Astrocyte of the hippocampus (primary cell): ENCODE measurements around the gene PGAP1.

Experiments used
- DNase-seq: peaks from one replicate; pipeline ENCODE4 v3.0.0; 2011; ENCODE audit warnings: low read depth, low spot score

Gene PGAP1, protein sequence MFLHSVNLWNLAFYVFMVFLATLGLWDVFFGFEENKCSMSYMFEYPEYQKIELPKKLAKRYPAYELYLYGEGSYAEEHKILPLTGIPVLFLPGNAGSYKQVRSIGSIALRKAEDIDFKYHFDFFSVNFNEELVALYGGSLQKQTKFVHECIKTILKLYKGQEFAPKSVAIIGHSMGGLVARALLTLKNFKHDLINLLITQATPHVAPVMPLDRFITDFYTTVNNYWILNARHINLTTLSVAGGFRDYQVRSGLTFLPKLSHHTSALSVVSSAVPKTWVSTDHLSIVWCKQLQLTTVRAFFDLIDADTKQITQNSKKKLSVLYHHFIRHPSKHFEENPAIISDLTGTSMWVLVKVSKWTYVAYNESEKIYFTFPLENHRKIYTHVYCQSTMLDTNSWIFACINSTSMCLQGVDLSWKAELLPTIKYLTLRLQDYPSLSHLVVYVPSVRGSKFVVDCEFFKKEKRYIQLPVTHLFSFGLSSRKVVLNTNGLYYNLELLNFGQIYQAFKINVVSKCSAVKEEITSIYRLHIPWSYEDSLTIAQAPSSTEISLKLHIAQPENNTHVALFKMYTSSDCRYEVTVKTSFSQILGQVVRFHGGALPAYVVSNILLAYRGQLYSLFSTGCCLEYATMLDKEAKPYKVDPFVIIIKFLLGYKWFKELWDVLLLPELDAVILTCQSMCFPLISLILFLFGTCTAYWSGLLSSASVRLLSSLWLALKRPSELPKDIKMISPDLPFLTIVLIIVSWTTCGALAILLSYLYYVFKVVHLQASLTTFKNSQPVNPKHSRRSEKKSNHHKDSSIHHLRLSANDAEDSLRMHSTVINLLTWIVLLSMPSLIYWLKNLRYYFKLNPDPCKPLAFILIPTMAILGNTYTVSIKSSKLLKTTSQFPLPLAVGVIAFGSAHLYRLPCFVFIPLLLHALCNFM

DNA sequence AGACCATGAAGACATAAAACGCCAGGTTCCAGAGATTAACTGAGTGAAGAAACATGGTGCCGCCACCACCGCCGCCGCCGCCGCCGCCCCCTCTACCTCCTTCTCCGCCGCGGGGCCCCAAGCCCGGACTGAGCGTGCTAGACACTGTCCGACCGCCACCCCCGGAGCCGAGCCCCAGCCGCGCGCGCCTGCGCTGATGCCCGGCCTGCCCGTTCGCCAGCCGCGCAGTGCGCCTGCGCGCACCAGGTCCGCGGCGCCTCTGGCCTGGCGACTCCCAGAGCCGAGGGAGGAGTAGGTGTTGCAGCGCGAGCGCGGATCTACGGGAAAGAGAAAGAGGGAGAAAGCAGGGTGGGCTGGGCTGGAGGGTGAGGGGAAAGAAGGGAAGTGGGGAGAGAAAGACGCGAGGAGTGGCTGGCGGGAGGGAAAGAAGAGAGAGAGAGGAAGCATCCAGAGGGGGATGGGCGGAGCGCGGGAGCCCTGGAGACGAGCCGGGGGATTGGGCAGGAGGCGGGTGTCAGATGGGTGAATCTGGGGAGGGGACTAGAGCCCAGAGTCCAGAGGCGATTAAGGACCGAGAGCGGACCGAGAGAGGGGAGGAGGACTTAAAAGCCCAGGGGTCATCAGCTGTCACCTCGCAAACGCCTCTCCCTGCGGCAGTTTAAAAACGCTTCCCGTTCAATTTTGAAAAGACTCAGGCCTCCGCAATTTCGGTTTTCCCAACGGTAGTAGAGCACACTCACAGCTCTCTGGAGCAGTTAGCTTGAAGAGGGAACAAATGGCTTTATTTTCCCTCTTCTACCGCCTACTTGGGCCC lies at the start of gene PGAP1:
Gene PGAP1 (minus strand): TSS at position 146 of the 814 bp plus-strand sequence. CDS start 91 bp downstream, at position 55.
- peak; percentile 98 for DNase-seq

DNA sequence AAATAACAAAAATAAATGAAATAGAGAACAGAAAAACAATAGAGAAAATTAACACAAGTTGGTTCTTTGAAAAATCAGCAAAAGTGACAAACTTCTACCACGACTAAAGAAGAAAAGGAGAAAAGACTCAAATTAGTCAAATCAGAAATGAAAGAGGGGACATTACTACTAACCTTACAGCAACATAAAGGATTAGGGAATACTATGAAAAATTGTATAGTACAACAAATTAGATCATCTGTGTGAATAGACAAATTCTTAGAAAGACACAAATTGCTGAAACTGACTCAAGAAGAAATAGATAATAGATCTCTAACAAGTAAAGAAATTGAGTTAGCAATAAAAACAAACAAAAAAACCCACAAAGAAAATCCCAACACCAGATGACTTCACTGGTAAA lies 48.5 kb upstream of the PGAP1 start:
- no peak for DNase-seq

DNA sequence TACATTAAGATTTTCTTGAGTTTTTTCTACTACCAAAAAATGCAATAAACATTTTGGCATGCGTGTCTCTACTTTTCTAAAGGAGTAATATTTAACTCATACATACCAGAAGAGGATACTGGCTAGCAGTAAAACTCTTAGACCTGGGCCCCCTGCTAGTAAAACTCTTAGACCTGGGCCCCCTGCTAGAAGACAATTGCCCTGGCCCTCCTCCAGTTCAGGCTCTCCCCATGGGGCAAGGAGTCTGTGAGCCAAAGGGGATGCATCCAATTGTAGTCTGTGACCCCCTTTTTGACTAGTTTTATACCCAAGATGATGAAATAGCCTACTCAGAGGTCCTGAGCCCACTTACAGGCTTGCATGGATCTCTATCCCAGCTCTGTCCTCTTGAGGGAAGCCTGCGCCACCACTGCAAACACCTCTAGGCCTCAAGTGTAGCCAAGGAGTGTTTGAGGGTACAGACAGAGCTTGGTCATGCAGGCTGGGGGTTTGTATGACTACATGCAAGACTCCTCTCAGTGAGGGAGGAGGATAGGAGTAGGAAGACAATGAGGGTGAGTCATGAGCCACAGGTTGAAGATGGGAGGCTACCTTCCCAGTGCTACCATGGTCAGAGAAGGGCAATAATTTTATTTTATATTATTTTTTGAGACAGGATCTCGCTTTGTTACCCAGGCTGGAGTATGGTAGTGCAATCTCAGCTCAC lies 45.2 kb upstream of the PGAP1 start:
- DNase-seq: no peak

DNA sequence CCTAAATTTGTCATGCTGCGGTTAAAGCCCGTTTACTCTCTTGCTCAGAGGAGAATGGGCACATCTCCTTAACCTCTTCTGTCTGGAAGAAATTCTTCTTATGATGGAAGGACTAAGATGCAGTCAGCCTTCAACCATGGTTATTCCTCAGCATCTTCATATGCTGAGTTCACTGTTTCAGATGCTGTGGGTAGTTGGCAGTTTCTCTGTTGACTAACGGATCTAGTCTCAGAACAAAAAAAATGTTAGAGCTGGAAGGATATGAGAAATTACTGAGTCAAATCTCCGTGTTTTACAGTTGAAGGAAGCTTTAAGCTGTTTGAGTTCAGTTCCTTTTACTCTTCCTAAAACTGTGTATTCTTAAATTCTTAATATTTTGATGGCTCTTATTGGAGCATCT lies 43.6 kb upstream of the PGAP1 start:
- DNase-seq: no peak

DNA sequence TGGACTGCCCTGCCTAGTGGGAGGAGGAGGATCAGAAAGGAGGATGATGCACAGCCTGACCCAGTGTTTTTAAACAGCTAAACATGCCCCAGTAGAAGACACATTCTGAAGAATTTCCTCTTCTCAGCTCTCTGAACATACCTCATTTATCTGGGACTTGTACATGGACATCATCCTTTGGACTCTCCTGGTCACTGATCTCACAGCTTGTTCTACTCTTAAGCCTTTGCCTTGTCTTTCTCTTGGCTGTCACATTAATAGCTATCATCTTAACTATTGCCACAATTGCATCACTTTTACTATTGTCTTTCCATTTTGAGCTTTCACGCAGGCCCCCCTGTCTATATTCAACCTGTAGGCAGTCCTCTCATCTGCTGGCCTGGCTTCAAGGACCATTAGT lies 42.0 kb upstream of the PGAP1 start:
- DNase-seq: no peak

DNA sequence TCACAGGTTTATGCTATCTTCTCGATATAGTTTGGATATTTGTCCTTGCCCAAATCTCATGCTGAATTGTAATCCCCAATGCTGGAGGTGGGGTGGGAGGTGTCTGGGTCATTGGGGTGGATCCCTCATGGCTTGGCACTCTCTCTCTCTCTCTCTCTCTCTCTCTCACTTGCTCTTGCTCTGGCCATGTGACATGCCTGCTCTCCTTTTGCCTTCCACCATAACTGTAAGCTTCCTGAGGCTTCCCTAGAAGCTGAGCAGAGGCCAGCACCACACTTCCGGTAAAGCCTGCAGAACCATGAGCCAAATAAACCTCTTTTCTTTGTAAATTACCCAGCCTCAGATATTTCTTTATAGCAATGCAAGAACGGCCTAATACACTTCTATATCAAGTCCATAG lies 41.3 kb upstream of the PGAP1 start:
- no peak for DNase-seq

DNA sequence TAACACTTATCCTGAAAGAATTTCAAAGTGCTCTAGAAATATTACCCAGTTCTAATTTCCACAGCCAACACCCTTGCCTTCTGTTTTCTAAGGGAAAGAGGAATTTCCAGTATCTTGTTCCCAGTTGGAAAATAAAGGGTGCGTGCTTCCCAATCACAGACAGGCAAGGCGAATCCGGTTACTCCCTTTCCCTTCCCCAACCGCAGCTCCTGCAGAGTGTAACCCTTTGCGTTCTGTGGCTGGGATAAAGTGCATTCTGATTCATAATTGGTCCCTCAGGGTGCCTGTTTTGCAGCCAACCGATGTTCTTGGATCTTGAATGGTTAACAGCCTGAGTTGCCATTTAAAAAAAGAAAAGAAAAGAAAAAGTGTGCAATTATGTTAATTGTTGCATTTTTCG lies 40.6 kb upstream of the PGAP1 start:
- DNase-seq: peak; percentile 75

DNA sequence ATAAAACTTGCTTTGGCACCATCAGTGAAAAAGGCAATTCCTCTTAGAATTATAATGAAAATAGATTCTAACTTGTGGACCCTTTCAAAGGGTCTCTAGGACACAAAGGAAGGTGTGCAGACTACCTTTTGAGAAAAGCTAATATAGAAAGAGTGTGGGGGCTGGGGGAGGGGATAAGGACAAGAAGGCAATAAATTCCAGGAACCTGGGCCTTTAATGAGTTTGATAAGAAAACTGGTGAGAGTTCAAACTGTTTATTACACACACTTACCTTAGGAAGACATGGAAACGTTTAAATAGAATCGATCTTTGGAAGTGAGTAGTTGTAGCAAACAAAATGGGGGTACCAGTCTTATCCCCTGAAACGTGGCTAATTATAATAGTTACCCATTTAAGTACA lies 39.6 kb upstream of the PGAP1 start:
- DNase-seq: no peak

DNA sequence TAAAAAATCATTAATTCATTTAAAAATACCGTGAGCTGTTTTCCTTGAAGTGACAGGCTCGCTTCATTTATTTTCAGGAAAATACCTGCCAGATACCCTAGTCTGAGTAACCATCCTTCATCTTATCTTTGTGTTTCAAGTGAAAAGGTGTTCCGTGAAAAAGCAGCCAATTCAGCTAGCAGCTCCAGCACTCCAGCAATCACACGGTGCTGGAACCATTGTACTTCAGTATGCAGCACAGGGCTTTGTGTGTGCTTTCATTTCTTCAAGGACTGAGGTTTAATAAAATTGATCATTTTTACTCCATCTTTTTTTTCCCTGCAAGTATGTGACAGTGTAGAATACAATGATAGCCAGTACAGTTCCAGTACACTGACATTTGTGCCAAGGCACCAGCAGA lies 39.1 kb upstream of the PGAP1 start:
- no peak for DNase-seq

DNA sequence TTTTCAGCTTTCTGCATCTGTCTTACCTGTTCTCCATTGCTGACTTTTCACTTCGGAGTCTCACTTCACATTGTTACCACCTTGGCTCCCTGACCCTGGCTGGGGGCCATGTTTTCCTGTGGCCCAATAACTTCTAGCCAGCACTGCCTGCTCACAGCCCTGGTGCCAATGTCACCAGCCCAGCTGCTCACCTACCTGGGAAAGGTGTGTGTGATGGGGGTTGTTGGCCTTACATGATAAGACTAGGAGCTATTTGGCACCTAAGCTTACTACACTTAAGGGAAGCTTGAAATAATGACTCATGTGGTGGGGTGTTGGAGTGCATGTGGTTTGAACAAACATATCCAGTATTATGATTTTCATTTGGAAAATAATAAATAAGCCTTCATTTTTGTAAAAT lies 37.5 kb upstream of the PGAP1 start:
- DNase-seq: no peak

DNA sequence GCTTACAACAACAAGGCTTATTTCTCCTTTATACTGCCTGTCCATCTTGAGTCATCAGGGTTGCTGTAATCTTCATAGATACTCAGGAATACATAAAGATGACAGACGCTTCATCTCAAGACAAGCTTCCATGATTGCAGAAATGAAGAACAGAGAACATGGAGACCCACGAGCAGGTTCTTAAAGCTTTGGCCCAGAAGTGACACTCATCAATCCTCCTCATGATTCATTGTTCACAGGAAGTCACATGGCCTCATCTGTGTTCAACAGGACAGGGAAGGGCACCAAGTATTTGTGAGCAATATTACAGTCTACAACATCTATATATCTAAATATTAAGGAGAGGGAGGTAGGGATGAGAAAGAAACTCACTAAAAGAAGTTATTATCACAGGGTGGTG lies 36.5 kb upstream of the PGAP1 start:
- no peak for DNase-seq

DNA sequence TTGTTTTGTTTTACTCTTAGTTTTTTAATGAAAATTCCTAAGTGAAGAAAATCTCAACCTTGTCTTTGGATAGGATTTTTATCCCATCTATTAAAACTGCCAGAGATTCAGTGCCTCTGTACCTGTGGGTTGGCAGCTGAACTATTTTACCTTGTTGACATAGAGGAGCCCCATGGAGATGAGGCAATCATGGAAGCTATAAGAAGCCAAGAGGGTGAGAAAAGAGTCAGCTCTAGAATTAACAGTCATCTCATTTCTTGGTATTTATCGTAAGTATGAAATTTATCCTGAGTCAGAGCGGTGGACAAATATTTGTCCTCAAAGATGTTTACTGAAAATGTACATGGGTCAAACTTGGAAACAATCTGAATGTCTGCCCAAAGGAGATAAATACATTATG lies 35.8 kb upstream of the PGAP1 start:
- no peak for DNase-seq

DNA sequence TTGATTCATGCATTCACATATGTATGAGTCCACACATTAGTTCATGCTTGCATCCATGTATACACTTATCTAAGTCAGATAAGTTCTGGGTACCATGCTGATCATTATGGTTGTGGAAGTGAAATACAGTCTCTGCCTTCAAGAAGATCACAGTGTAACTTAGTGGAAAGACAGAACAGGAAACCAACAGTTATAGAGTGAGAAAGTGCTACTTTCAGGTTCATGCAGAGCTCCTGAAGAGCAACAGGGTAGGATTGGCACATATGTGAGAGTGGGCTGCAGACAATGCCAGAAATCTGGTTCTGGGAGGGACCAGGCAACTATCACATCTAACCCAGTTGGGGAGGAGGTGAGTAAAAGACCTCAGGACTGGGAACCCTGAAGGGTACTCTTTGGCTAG lies 35.4 kb upstream of the PGAP1 start:
- DNase-seq: no peak

DNA sequence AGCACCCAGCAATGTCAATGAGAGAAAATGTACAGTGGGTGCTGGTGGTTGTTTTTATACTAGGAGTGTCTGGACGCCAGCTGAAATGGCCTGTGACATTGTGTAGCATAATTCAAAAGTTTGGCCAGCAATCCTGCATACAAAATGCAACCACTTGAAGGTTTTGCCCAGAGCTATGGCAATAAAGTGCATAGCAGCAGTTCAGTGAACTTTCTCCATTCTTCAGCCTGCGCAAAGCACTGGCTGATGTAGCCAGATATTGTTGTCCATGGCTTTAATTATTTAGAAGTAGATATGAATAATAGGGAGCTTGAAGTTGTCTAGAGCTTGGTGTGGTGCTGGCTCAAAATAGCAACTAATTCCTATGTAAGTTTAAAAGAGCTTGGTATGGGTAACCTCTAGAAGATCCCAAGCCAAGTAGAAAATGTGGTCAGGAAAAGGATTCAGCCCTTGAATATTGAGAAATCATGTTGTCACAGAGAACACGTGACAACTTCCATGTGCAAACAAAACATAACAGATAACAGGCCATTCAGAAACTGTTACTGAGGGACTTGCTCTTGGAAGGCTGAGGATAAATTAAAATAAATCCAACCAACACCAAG lies 33.3 kb upstream of the PGAP1 start:
- peak; percentile 41 for DNase-seq

DNA sequence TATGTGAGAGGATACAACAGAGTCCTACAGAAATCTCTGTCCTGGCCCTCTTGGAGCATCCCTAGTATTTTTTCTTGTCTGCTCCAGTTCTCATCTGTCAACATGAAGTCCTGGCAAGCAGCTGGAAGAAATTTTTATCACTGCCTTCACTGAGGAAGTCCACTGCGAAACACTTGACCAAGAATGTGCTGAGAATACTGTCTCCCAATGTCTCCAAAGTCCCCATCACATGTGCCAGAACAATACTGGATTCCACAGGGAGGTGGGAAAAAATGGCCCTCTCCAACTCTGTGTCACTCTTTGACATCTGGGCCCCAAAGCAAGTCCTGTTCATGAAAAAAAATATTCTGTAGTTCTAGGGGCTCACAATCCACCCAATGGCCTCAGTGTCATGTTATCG lies 32.8 kb upstream of the PGAP1 start:
- no peak for DNase-seq

DNA sequence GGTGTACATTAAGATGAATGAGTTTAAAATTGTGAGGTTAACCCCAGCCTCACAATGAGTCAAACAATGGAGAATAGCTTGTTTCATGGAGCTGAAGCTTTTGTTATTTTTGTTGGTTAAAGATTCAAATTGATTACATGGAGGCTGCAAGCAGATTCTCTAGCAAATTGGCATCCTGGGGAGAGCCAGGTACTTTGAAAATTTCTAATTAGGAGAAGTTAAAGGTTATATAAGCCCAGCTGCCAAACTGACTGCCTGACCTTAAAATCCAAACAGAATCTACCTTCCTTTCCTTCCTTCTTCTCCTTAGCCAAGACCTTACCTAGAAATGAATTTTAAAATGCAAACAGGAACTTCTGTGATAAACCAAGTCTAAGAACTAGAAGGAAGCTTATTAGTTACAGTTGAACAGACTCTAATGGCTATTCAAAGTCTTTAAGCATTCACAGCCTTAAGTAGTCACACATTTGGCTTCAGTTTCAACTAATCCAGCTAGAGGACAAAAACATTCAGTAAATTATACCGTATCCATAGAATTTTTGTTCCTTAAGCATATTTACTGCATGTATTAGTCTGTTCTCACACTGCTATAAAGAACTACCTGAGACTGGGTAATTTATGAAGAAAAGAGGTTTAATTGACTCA lies 31.5 kb upstream of the PGAP1 start:
- peak; percentile 18 for DNase-seq

DNA sequence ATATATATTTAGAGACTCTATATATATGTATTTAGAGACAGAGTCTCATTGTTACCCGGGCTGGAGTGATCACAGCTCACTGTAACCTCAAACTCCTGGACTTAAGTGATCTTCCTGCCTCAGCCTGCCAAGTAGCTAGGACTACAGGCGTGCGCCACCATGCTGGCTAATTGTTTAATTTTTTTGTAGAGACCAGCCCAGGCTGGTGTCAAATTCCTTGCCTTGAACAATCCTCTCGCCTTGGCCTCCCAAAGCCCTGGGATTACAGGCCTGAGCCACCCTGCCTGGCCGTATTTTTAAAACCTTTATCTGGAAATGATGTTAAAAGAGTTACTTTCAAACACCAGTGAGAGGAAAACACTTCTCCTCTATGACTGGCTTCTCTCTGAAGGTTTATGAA lies 30.9 kb upstream of the PGAP1 start:
- DNase-seq: peak; percentile 10

DNA sequence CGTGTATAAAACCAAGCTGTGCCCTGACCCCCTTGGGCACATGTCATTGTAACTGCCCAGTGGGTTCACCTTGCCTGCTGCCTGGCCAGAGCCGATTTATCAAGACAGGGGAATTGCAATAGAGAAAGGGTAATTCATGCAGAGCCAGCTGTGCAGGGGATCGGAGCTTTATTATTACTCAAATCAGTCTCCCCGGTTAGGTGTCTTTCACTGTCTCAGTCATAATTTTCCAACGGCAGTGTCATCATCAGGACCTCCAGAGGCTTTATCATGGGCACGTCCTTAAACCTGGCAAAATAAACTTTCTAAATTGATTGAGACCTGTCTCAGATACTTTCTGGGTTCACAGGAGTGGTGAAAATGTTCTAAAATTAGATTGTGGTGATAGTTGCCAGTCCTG lies 29.6 kb upstream of the PGAP1 start:
- DNase-seq: no peak

DNA sequence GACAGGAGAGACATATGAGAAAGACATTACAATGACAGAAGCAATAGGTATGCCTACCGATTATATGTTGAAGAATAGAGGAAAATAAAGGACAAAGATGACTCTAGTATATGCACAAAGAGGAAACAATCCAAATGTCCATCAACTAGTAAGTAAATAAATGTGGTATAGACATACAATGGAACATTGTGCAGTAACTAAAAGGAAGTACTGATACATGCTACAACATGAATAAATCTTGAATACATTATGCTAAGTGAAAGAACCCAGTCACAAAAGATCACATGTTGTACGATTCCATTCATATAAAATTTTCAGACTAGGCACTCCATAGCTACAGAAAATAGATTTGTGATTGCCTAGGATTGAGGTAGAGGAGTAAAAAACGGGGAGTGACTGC lies 28.5 kb upstream of the PGAP1 start:
- no peak for DNase-seq

DNA sequence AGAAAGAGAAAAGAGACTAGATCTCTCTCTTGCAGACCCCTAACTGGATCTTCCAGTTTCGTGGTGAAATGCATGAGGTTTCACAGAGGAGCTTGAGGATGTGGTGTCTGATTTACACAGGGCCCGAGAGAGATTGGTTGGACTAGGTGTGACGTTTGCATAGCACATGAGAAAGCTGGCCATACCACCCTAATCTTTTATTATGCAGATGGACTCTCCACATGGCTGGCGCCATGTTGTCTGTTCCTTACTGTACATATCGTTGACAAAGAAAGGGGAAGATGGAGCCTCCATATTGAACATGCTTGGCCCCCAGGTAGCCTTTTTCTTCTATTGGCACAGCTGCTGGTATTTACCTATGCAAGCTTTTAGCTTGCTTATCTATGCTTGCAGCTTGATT lies 27.5 kb upstream of the PGAP1 start:
- DNase-seq: no peak
